ENCODE data around the gene EMX1. TPM values are rescaled to one million over a fixed set of nuclear protein-coding genes. Genes with fewer than 3 reads are reported as not detected.

Gene EMX1
- total and polyA plus RNA-seq, 2 of the 13 experiments (the other 11 are each of a cell fraction or from before 2014, with no cell fraction given): 0.62 to 4.9 TPM

GRCh38 chr2:72943540-72944395 is 26.4 kb downstream of the EMX1 start (continued):
- TF ChIP-seq ZNF407 (CRISPR knock-in tag; IDR thresholded peaks at IDR 0.05; ENCODE audit: not compliant biosample characterization) (no peak), DR1 (CRISPR knock-in tag; IDR thresholded peaks at IDR 0.05) (no peak), YY1 (IDR thresholded peaks at IDR 0.05; ENCODE audit: insufficient read depth, insufficient replicate concordance, low read depth, low read length) (no peak), PLSCR1 (CRISPR knock-in tag; IDR thresholded peaks at IDR 0.05; ENCODE audit: borderline replicate concordance) (no peak), ZSCAN21 (CRISPR knock-in tag; IDR thresholded peaks at IDR 0.05; ENCODE audit: borderline replicate concordance) (no peak), ZNF775 (CRISPR knock-in tag; IDR thresholded peaks at IDR 0.05; ENCODE audit: borderline replicate concordance) (no peak), ZBTB2 (CRISPR knock-in tag; IDR thresholded peaks at IDR 0.05; ENCODE audit: low read depth) (no peak), SETDB1 (CRISPR knock-in tag; IDR thresholded peaks at IDR 0.05; ENCODE audit: borderline replicate concordance) (no peak)
- TF ChIP-seq, protein P1, sequence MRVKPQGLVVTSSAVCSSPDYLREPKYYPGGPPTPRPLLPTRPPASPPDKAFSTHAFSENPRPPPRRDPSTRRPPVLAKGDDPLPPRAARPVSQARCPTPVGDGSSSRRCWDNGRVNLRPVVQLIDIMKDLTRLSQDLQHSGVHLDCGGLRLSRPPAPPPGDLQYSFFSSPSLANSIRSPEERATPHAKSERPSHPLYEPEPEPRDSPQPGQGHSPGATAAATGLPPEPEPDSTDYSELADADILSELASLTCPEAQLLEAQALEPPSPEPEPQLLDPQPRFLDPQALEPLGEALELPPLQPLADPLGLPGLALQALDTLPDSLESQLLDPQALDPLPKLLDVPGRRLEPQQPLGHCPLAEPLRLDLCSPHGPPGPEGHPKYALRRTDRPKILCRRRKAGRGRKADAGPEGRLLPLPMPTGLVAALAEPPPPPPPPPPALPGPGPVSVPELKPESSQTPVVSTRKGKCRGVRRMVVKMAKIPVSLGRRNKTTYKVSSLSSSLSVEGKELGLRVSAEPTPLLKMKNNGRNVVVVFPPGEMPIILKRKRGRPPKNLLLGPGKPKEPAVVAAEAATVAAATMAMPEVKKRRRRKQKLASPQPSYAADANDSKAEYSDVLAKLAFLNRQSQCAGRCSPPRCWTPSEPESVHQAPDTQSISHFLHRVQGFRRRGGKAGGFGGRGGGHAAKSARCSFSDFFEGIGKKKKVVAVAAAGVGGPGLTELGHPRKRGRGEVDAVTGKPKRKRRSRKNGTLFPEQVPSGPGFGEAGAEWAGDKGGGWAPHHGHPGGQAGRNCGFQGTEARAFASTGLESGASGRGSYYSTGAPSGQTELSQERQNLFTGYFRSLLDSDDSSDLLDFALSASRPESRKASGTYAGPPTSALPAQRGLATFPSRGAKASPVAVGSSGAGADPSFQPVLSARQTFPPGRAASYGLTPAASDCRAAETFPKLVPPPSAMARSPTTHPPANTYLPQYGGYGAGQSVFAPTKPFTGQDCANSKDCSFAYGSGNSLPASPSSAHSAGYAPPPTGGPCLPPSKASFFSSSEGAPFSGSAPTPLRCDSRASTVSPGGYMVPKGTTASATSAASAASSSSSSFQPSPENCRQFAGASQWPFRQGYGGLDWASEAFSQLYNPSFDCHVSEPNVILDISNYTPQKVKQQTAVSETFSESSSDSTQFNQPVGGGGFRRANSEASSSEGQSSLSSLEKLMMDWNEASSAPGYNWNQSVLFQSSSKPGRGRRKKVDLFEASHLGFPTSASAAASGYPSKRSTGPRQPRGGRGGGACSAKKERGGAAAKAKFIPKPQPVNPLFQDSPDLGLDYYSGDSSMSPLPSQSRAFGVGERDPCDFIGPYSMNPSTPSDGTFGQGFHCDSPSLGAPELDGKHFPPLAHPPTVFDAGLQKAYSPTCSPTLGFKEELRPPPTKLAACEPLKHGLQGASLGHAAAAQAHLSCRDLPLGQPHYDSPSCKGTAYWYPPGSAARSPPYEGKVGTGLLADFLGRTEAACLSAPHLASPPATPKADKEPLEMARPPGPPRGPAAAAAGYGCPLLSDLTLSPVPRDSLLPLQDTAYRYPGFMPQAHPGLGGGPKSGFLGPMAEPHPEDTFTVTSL (CRISPR knock-in tag; IDR thresholded peaks at IDR 0.05; ENCODE audit: borderline replicate concordance): no peak

Measured in HepG2 (cell line).